ENCODE data around the gene FAM151A. TPM values are rescaled to one million over a fixed set of nuclear protein-coding genes. Genes with fewer than 3 reads are reported as not detected.

The FAM151A gene
- 10 to 100 TPM in 1 of 4 donors, 1 to 10 TPM in 3; 1.4 to 22.0 (median 1.6) TPM for polyA plus RNA-seq
- long read RNA-seq, donor 1: 0 reads
- long read RNA-seq, donor 2: 0 reads
- long read RNA-seq, donor 3: 0 reads
- long read RNA-seq, donor 4: 0 reads
- long read RNA-seq, donor 5: 0 reads
- long read RNA-seq, donor 6, partial matches to known transcripts: 0 of 1 reads
- long read RNA-seq, donor 6, other reads (novel, unspliced or antisense): 0 of 1 reads
- long read RNA-seq, donor 7: 0 reads
- long read RNA-seq, donor 8: 0 reads
- long read RNA-seq, donor 9: 0 reads
- long read RNA-seq, donor 10: 0 reads

- peak within 1 kb of the TSS in 1 of 3 donors; percentile 5 for H3K27ac ChIP-seq (ENCODE audit: low read depth in 1 of 3, low read length in 2 of 3)
- DNase-seq: peak; percentile 58 to 63
- FAIRE-seq: no peak
- H3K4me3 ChIP-seq (ENCODE audit: low read depth in 1 of 3, low read length in 3 of 3): no peak within 1 kb of the TSS
- no peaks in the 10 kb centered on the region for H3K27me3 ChIP-seq (ENCODE audit: control insufficient read depth in 3 of 3, insufficient read depth in 3 of 3, low read length in 3 of 3)
- H3K4me1 ChIP-seq (ENCODE audit: control insufficient read depth in 3 of 3, insufficient read depth in 2 of 3, low read depth in 1 of 3, low read length in 2 of 3): peaks cover 0 to 10% (median 0%) of the 10 kb centered on the region in 3 donors
- H3K9me3 ChIP-seq (ENCODE audit: control insufficient read depth in 2 of 2, insufficient read depth in 1 of 2, low read depth in 1 of 2, low read length in 1 of 2): no peaks in the 10 kb centered on the region
- H3K36me3 ChIP-seq (ENCODE audit: control insufficient read depth in 3 of 3, insufficient read depth in 2 of 3, low read depth in 1 of 3, low read length in 3 of 3): peaks cover 0 to 4% (median 0%) of the 10 kb centered on the region in 3 donors
- WGBS, 3 donors: 51 to 65% (median 60%) methylated on average over 17 to 18 of the region's 18 CpGs
Observed at GRCh38 chr1:54623216-54624007, at the start of gene FAM151A. FAM151A (minus strand) TSS chr1:54623525; CDS start chr1:54623395, 130 bp downstream.

- Histone ChIP-seq H3K36me3 (ENCODE audit: control insufficient read depth in 3 of 3, insufficient read depth in 2 of 3, low read depth in 1 of 3, low read length in 3 of 3) (peaks cover 0 to 17% (median 0%) of the 10 kb centered on the region in 3 donors), H3K4me3 (ENCODE audit: low read depth in 1 of 3, low read length in 3 of 3) (no peak overlapping the region), H3K27me3 (ENCODE audit: control insufficient read depth in 3 of 3, insufficient read depth in 3 of 3, low read length in 3 of 3) (no peaks in the 10 kb centered on the region), H3K4me1 (ENCODE audit: control insufficient read depth in 3 of 3, insufficient read depth in 2 of 3, low read depth in 1 of 3, low read length in 2 of 3) (no peaks in the 10 kb centered on the region), H3K27ac (ENCODE audit: low read depth in 1 of 3, low read length in 2 of 3) (no peak overlapping the region), H3K9me3 (ENCODE audit: control insufficient read depth in 2 of 2, insufficient read depth in 1 of 2, low read depth in 1 of 2, low read length in 1 of 2) (peaks cover 0 to 15% of the 10 kb centered on the region in 2 donors)
- WGBS, 3 donors: 55 to 62% (median 60%) methylated on average over 6 of the region's 6 CpGs
- peak; percentile 60 to 68 for DNase-seq
- no peak for FAIRE-seq
Observed at GRCh38 chr1:54671985-54672608, 48.8 kb upstream of the FAM151A start.

GRCh38 chr1:54668567-54668966 is 45.2 kb upstream of the FAM151A start:
- no peak for FAIRE-seq

GRCh38 chr1:54667797-54668196 is 44.5 kb upstream of the FAM151A start:
- Histone ChIP-seq H3K4me1 (ENCODE audit: control insufficient read depth in 3 of 3, insufficient read depth in 2 of 3, low read depth in 1 of 3, low read length in 2 of 3) (no peaks in the 10 kb centered on the region), H3K27ac (ENCODE audit: low read depth in 1 of 3, low read length in 2 of 3) (no peak overlapping the region), H3K4me3 (ENCODE audit: low read depth in 1 of 3, low read length in 3 of 3) (no peak overlapping the region), H3K9me3 (ENCODE audit: control insufficient read depth in 2 of 2, insufficient read depth in 1 of 2, low read depth in 1 of 2, low read length in 1 of 2) (peaks cover 0 to 5% of the 10 kb centered on the region in 2 donors), H3K27me3 (ENCODE audit: control insufficient read depth in 3 of 3, insufficient read depth in 3 of 3, low read length in 3 of 3) (no peaks in the 10 kb centered on the region), H3K36me3 (ENCODE audit: control insufficient read depth in 3 of 3, insufficient read depth in 2 of 3, low read depth in 1 of 3, low read length in 3 of 3) (peaks cover 0 to 12% (median 0%) of the 10 kb centered on the region in 3 donors)
- WGBS, 3 donors: 81 to 88% (median 83%) methylated on average over 2 of the region's 2 CpGs
- DNase-seq: no peak
- FAIRE-seq: no peak

More at GRCh38 chr1:54668567-54668966, 45.2 kb upstream of the FAM151A start:
- Histone ChIP-seq H3K4me1 (ENCODE audit: control insufficient read depth in 3 of 3, insufficient read depth in 2 of 3, low read depth in 1 of 3, low read length in 2 of 3) (no peaks in the 10 kb centered on the region), H3K36me3 (ENCODE audit: control insufficient read depth in 3 of 3, insufficient read depth in 2 of 3, low read depth in 1 of 3, low read length in 3 of 3) (peaks cover 0 to 16% (median 0%) of the 10 kb centered on the region in 3 donors), H3K9me3 (ENCODE audit: control insufficient read depth in 2 of 2, insufficient read depth in 1 of 2, low read depth in 1 of 2, low read length in 1 of 2) (peaks cover 0 to 7% of the 10 kb centered on the region in 2 donors), H3K27ac (ENCODE audit: low read depth in 1 of 3, low read length in 2 of 3) (no peak overlapping the region), H3K27me3 (ENCODE audit: control insufficient read depth in 3 of 3, insufficient read depth in 3 of 3, low read length in 3 of 3) (no peaks in the 10 kb centered on the region), H3K4me3 (ENCODE audit: low read depth in 1 of 3, low read length in 3 of 3) (no peak overlapping the region)
- WGBS, 3 donors: 84 to 100% (median 97%) methylated on average over 2 of the region's 2 CpGs
- no peak for DNase-seq

GRCh38 chr1:54666333-54666732 is 43.0 kb upstream of the FAM151A start:
- FAIRE-seq (no peak), DNase-seq (no peak)
- H3K27me3 ChIP-seq (ENCODE audit: control insufficient read depth in 3 of 3, insufficient read depth in 3 of 3, low read length in 3 of 3): no peaks in the 10 kb centered on the region
- no peaks in the 10 kb centered on the region for H3K4me1 ChIP-seq (ENCODE audit: control insufficient read depth in 3 of 3, insufficient read depth in 2 of 3, low read depth in 1 of 3, low read length in 2 of 3)
- WGBS, 3 donors: 79 to 95% (median 86%) methylated on average over 5 to 6 of the region's 6 CpGs
- H3K4me3 ChIP-seq (ENCODE audit: low read depth in 1 of 3, low read length in 3 of 3): no peak overlapping the region
- H3K36me3 ChIP-seq (ENCODE audit: control insufficient read depth in 3 of 3, insufficient read depth in 2 of 3, low read depth in 1 of 3, low read length in 3 of 3): peaks cover 0 to 15% (median 0%) of the 10 kb centered on the region in 3 donors
- H3K9me3 ChIP-seq (ENCODE audit: control insufficient read depth in 2 of 2, insufficient read depth in 1 of 2, low read depth in 1 of 2, low read length in 1 of 2): peaks cover 0 to 5% of the 10 kb centered on the region in 2 donors
- H3K27ac ChIP-seq (ENCODE audit: low read depth in 1 of 3, low read length in 2 of 3): no peak overlapping the region

GRCh38 chr1:54665852-54666251 is 42.5 kb upstream of the FAM151A start:
- no peaks in the 10 kb centered on the region for H3K4me1 ChIP-seq (ENCODE audit: control insufficient read depth in 3 of 3, insufficient read depth in 2 of 3, low read depth in 1 of 3, low read length in 2 of 3)
- H3K27ac ChIP-seq (ENCODE audit: low read depth in 1 of 3, low read length in 2 of 3): no peak overlapping the region
- peaks cover 0 to 5% of the 10 kb centered on the region in 2 donors for H3K9me3 ChIP-seq (ENCODE audit: control insufficient read depth in 2 of 2, insufficient read depth in 1 of 2, low read depth in 1 of 2, low read length in 1 of 2)
- no peaks in the 10 kb centered on the region for H3K27me3 ChIP-seq (ENCODE audit: control insufficient read depth in 3 of 3, insufficient read depth in 3 of 3, low read length in 3 of 3)
- 92 to 96% (median 95%) methylated on average over 5 of the region's 5 CpGs for WGBS, 3 donors
- FAIRE-seq (no peak), DNase-seq (no peak)
- H3K4me3 ChIP-seq (ENCODE audit: low read depth in 1 of 3, low read length in 3 of 3): no peak overlapping the region
- H3K36me3 ChIP-seq (ENCODE audit: control insufficient read depth in 3 of 3, insufficient read depth in 2 of 3, low read depth in 1 of 3, low read length in 3 of 3): peaks cover 0 to 15% (median 0%) of the 10 kb centered on the region in 3 donors

- Histone ChIP-seq H3K27ac (ENCODE audit: low read depth in 1 of 3, low read length in 2 of 3) (no peak overlapping the region), H3K36me3 (ENCODE audit: control insufficient read depth in 3 of 3, insufficient read depth in 2 of 3, low read depth in 1 of 3, low read length in 3 of 3) (peaks cover 0 to 16% (median 0%) of the 10 kb centered on the region in 3 donors), H3K9me3 (ENCODE audit: control insufficient read depth in 2 of 2, insufficient read depth in 1 of 2, low read depth in 1 of 2, low read length in 1 of 2) (peaks cover 0 to 5% of the 10 kb centered on the region in 2 donors), H3K4me3 (ENCODE audit: low read depth in 1 of 3, low read length in 3 of 3) (no peak overlapping the region), H3K27me3 (ENCODE audit: control insufficient read depth in 3 of 3, insufficient read depth in 3 of 3, low read length in 3 of 3) (no peaks in the 10 kb centered on the region), H3K4me1 (ENCODE audit: control insufficient read depth in 3 of 3, insufficient read depth in 2 of 3, low read depth in 1 of 3, low read length in 2 of 3) (no peaks in the 10 kb centered on the region)
- FAIRE-seq (no peak), DNase-seq (no peak)
- WGBS, 3 donors: 88 to 91% (median 88%) methylated on average over 4 of the region's 4 CpGs
Observed at GRCh38 chr1:54664364-54664763, 41.0 kb upstream of the FAM151A start.

- 80 to 87% (median 85%) methylated on average over 4 of the region's 4 CpGs for WGBS, 3 donors
- Histone ChIP-seq H3K27ac (ENCODE audit: low read depth in 1 of 3, low read length in 2 of 3) (no peak overlapping the region), H3K27me3 (ENCODE audit: control insufficient read depth in 3 of 3, insufficient read depth in 3 of 3, low read length in 3 of 3) (no peaks in the 10 kb centered on the region), H3K36me3 (ENCODE audit: control insufficient read depth in 3 of 3, insufficient read depth in 2 of 3, low read depth in 1 of 3, low read length in 3 of 3) (peaks cover 0 to 16% (median 0%) of the 10 kb centered on the region in 3 donors), H3K4me1 (ENCODE audit: control insufficient read depth in 3 of 3, insufficient read depth in 2 of 3, low read depth in 1 of 3, low read length in 2 of 3) (no peaks in the 10 kb centered on the region), H3K4me3 (ENCODE audit: low read depth in 1 of 3, low read length in 3 of 3) (no peak overlapping the region), H3K9me3 (ENCODE audit: control insufficient read depth in 2 of 2, insufficient read depth in 1 of 2, low read depth in 1 of 2, low read length in 1 of 2) (peaks cover 0 to 5% of the 10 kb centered on the region in 2 donors)
- FAIRE-seq: no peak
- DNase-seq: no peak
Observed at GRCh38 chr1:54663725-54664124, 40.4 kb upstream of the FAM151A start.
